ENCODE results near the gene MICB.

GRCh38 chr6:31546958-31547726 is 49.2 kb downstream of the MICB start, which contains the start of gene NFKBIL1:
- TF ChIP-seq CTCF (IDR thresholded peaks at IDR 0.05): peak in 1 of 4 experiments; percentile 32
- peak in 1 of 2 donors; percentile 44 for TF ChIP-seq POLR2A (IDR thresholded peaks at IDR 0.05)

Data from sigmoid colon (tissue), 3 donors.